ENCODE data around the gene COMT. TPM values are rescaled to one million over a fixed set of nuclear protein-coding genes. Genes with fewer than 3 reads are reported as not detected.

The COMT gene
- total RNA-seq, 1 donor: 120 TPM

DNA sequence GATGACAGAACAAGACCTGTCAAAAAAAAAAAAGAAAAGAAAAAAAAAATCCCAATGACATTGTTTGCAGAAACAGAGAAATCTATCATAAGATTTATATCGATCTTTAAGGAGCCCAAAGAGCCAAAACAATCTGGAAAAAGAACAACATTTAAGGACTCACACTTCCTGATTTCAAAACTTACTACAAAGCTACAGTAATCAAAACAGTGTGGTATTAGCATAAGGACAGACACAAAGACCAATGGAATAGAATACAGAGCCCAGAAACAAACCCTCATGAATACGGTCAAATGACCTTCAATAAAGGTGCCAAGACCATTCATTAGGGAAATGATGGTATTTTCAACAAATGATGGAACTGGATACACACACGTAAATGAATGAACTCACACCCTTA, 62.9 kb downstream of the COMT start:
- H3K4me3 ChIP-seq (ENCODE audit: low read depth, low read length): no peak overlapping the region
- TF ChIP-seq CTCF (IDR thresholded peaks at IDR 0.05; ENCODE audit: insufficient read depth, low read length): no peak
- DNase-seq (ENCODE audit: low read depth): no peak

GRCh38 chr22:20008221-20008995, 66.8 kb downstream of the COMT start:
- DNase-seq (ENCODE audit: low read depth): no peak
- no peak overlapping the region for H3K4me3 ChIP-seq (ENCODE audit: low read depth, low read length)
- no peak for TF ChIP-seq CTCF (IDR thresholded peaks at IDR 0.05; ENCODE audit: insufficient read depth, low read length)

GRCh38 chr22:20009018-20009491, 67.5 kb downstream of the COMT start:
- TF ChIP-seq CTCF (IDR thresholded peaks at IDR 0.05; ENCODE audit: insufficient read depth, low read length): no peak
- no peak overlapping the region for H3K4me3 ChIP-seq (ENCODE audit: low read depth, low read length)
- no peak for DNase-seq (ENCODE audit: low read depth)

DNA sequence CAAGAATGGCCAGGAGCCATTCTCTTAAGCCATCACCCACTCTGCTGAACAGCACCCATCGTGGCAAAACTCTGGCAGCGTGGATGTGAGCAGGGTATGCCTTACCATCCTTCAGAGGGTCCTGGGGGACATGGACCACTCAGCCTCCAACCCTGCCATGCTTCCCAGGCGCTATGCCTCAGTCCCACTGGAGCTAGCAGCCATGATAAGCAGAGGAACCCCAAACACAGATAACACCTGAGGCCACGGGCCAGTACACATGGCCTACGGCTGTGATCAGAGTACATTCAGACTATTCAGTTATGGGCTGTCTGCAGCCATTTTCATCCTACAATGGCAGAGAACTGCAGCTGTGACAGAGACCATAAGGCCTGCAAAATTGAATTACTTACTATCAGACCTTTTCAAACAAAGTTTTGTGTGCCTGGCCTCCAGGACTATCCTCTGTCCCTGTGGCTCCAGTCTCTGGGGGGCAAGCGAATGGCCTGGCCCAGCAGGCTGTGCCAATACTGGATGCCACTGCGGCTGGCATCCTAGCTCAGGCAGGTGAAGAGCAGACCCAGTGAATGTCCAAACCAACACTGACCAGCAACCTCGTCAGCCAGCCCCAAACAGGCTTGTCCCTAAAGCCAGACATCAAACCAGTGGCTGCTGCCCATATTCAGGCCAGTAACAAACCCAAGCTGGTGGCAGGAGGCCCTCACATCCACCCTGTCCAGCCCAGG, 68.2 kb downstream of the COMT start:
- H3K4me3 ChIP-seq (ENCODE audit: low read depth, low read length): no peak overlapping the region
- TF ChIP-seq CTCF (IDR thresholded peaks at IDR 0.05; ENCODE audit: insufficient read depth, low read length): no peak
- DNase-seq (ENCODE audit: low read depth): no peak

- no peak for TF ChIP-seq CTCF (IDR thresholded peaks at IDR 0.05; ENCODE audit: insufficient read depth, low read length)
- no peak for DNase-seq (ENCODE audit: low read depth)
These were observed 68.9 kb downstream of the COMT start for GRCh38 chr22:20010307-20011122.

GRCh38 chr22:20011123-20011992, 69.8 kb downstream of the COMT start:
- no peak overlapping the region for H3K4me3 ChIP-seq (ENCODE audit: low read depth, low read length)
- TF ChIP-seq CTCF (IDR thresholded peaks at IDR 0.05; ENCODE audit: insufficient read depth, low read length): no peak
- no peak for DNase-seq (ENCODE audit: low read depth)

More at GRCh38 chr22:20010307-20011122, 68.9 kb downstream of the COMT start:
- H3K4me3 ChIP-seq (ENCODE audit: low read depth, low read length): no peak overlapping the region
